ENCODE measurements around the gene CCDC149. TPM values are rescaled to one million over a fixed set of nuclear protein-coding genes. Genes with fewer than 3 reads are reported as not detected.

The CCDC149 gene
- total RNA-seq, 1 experiment from 2014 or later: 7.9 TPM

- ATAC-seq (no peak), DNase-seq (no peak)
- intact Hi-C loops (cut with micrococcal nuclease): no loop called here
- Histone ChIP-seq H3K4me2 (ENCODE audit: low read length) (no peak overlapping the region), H3K27me3 (ENCODE audit: low read length) (no peaks in the 10 kb centered on the region), H4K20me1 (ENCODE audit: low read length) (no peaks in the 10 kb centered on the region), H3K27ac (ENCODE audit: low read length) (no peak overlapping the region), H3K9me3 (ENCODE audit: low read length) (no peaks in the 10 kb centered on the region), H3K9ac (ENCODE audit: low read length) (no peak overlapping the region), H3K4me3 (ENCODE audit: low read length) (no peak overlapping the region), H3K79me2 (ENCODE audit: low read length) (no peaks in the 10 kb centered on the region), H3K9me2 (replicated peaks; ENCODE audit: low read length) (no peaks in the 10 kb centered on the region), H3K36me3 (ENCODE audit: low read depth, low read length) (no peaks in the 10 kb centered on the region), H3F3A (ENCODE audit: low read length, unreplicated experiment) (no peaks in the 10 kb centered on the region), H2AFZ (ENCODE audit: low read length) (no peak overlapping the region), H3K4me1 (ENCODE audit: insufficient read depth, low read length) (peaks cover 37% of the 10 kb centered on the region)
- POLR2A ChIA-PET (ENCODE audit: unreplicated experiment): no interaction called here
- TF ChIP-seq CTCF (conservative IDR thresholded peaks at IDR 0.05; ENCODE audit: low read depth, low read length) (no peak), EZH2phosphoT487 (IDR thresholded peaks at IDR 0.05; ENCODE audit: borderline replicate concordance, low read length) (no peak), EZH2 (IDR thresholded peaks at IDR 0.05; ENCODE audit: low read length, unreplicated experiment) (no peak)
- BruUV-seq (replicated peaks): no TSS peak
- CTCF ChIA-PET: no interaction called here
These were observed 144.8 kb downstream of the CCDC149 start for GRCh38 chr4:24768006-24768405.

DNA sequence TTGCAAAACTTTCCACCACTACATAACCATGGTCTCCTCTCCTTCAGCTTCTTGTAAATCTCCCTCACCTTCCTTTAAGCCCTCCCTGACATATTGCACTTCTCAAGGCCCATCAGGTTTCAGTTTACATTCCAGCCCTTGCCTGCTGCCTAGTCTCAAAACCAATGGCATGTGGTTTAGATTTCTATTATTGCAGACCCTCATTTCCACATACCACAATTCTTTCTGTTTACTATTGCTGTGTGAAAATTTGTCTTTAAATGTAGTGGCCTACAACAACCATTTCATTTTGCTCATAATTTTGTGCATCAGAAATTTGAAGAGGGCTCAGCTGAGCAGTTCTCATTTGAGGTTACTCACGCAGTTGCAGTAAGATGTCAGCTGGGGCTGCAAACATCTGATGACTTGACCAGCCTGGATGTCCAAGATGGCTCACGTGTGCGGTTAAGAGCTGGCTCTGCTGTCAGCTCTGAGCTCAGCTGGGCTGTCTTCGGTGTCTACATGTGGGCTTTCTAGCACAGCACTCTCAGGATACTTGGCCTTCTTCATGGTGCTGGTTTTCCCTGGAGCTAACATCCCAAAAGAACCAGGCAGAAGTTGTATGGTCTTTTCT lies 147.4 kb downstream of the CCDC149 start:
- H3K4me2 ChIP-seq (ENCODE audit: low read length): no peak overlapping the region
- no peaks in the 10 kb centered on the region for H3K9me2 ChIP-seq (replicated peaks; ENCODE audit: low read length)
- no peaks in the 10 kb centered on the region for H3F3A ChIP-seq (ENCODE audit: low read length, unreplicated experiment)
- POLR2A ChIA-PET (ENCODE audit: unreplicated experiment): no interaction called here
- TF ChIP-seq CTCF (conservative IDR thresholded peaks at IDR 0.05; ENCODE audit: low read depth, low read length) (no peak), EZH2 (IDR thresholded peaks at IDR 0.05; ENCODE audit: low read length, unreplicated experiment) (no peak), EZH2phosphoT487 (IDR thresholded peaks at IDR 0.05; ENCODE audit: borderline replicate concordance, low read length) (no peak)
- no peak overlapping the region for H3K9ac ChIP-seq (ENCODE audit: low read length)
- ATAC-seq (no peak), DNase-seq (no peak)
- intact Hi-C loops (cut with micrococcal nuclease): no loop called here
- no peak overlapping the region for H3K27ac ChIP-seq (ENCODE audit: low read length)
- H3K4me1 ChIP-seq (ENCODE audit: insufficient read depth, low read length): peaks cover 31% of the 10 kb centered on the region
- no peaks in the 10 kb centered on the region for H3K36me3 ChIP-seq (ENCODE audit: low read depth, low read length)
- H3K4me3 ChIP-seq (ENCODE audit: low read length): no peak overlapping the region
- no peaks in the 10 kb centered on the region for H4K20me1 ChIP-seq (ENCODE audit: low read length)
- BruUV-seq (replicated peaks): no TSS peak
- H3K9me3 ChIP-seq (ENCODE audit: low read length): no peaks in the 10 kb centered on the region
- no peak overlapping the region for H2AFZ ChIP-seq (ENCODE audit: low read length)
- no peaks in the 10 kb centered on the region for H3K79me2 ChIP-seq (ENCODE audit: low read length)
- CTCF ChIA-PET: no interaction called here
- no peaks in the 10 kb centered on the region for H3K27me3 ChIP-seq (ENCODE audit: low read length)

- CTCF ChIA-PET: no interaction called here
- Histone ChIP-seq H3K79me2 (ENCODE audit: low read length) (no peaks in the 10 kb centered on the region), H3K4me3 (ENCODE audit: low read length) (no peak overlapping the region), H3K27me3 (ENCODE audit: low read length) (no peaks in the 10 kb centered on the region), H3K9ac (ENCODE audit: low read length) (no peak overlapping the region), H3K4me2 (ENCODE audit: low read length) (peak overlapping the region; percentile 50; the same call in 1 of the 2 replicates), H3K36me3 (ENCODE audit: low read depth, low read length) (no peaks in the 10 kb centered on the region), H3K27ac (ENCODE audit: low read length) (peak overlapping the region; percentile 75), H2AFZ (ENCODE audit: low read length) (no peak overlapping the region), H4K20me1 (ENCODE audit: low read length) (no peaks in the 10 kb centered on the region), H3K9me2 (replicated peaks; ENCODE audit: low read length) (no peaks in the 10 kb centered on the region), H3K9me3 (ENCODE audit: low read length) (no peaks in the 10 kb centered on the region), H3K4me1 (ENCODE audit: insufficient read depth, low read length) (peaks cover 20% of the 10 kb centered on the region), H3F3A (ENCODE audit: low read length, unreplicated experiment) (no peaks in the 10 kb centered on the region)
- BruUV-seq (replicated peaks): no TSS peak
- POLR2A ChIA-PET (ENCODE audit: unreplicated experiment): no interaction called here
- TF ChIP-seq EZH2phosphoT487 (IDR thresholded peaks at IDR 0.05; ENCODE audit: borderline replicate concordance, low read length): no peak
- no peak for TF ChIP-seq CTCF (conservative IDR thresholded peaks at IDR 0.05; ENCODE audit: low read depth, low read length)
- no peak for TF ChIP-seq EZH2 (IDR thresholded peaks at IDR 0.05; ENCODE audit: low read length, unreplicated experiment)
- ATAC-seq (no peak), DNase-seq (no peak)
- intact Hi-C loops (cut with micrococcal nuclease): no loop called here
These were observed 148.5 kb downstream of the CCDC149 start for GRCh38 chr4:24764345-24764744.
